Left hindlimb (tissue), 1 donor: ENCODE results near the gene KPNA3.
A peak's percentile ranks its signal among the peaks of the same experiment; 100 is the strongest.
"Not testable (repeated sequence)": the region's sequence is repeated elsewhere in the genome, so short reads cannot be mapped to it uniquely, and the experiment has no call there.

Experiments used
- DNase-seq: peaks from one replicate; pipeline ENCODE4 v3.0.0-alpha.2; 2018

Gene KPNA3

DNA sequence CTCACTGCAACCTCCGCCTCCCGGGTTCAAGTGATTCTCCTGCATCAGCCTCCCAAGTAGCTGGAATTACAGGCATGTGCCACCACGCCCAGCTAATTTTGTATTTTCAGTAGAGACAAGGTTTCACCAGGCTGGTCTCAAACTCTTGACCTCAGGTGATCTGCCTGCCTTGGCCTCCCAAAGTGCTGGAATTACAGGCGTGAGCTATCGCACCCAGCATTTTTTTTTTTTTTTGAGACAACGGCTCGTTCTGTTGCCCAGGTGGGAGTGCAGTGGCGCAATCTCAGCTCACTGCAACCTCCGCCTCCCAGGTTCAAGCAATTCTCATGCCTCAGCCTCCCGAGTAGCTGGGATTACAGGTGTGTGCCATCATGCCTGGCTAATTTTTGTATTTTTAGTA is 10.6 kb upstream of the KPNA3 start:
- DNase-seq = not testable (repeated sequence)

DNA sequence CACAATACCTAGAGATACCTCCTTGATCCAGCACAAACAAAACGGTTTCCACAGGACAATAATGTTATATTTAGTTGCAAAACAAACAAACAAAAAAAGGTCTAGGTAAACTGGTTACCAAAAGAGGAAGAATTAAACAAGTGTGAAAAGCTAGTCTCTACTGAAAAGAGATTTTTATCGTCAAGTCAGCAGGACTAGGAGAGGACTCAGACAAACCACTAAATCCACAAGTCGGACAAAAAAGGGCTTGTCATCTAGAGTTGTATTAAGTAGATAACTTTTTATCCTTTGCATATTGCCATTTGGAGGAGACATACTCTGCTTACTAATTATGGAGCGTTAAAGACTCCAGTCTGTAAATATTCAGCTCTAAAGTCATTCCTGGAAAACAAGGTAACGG is 9.9 kb upstream of the KPNA3 start:
- DNase-seq = no peak

DNA sequence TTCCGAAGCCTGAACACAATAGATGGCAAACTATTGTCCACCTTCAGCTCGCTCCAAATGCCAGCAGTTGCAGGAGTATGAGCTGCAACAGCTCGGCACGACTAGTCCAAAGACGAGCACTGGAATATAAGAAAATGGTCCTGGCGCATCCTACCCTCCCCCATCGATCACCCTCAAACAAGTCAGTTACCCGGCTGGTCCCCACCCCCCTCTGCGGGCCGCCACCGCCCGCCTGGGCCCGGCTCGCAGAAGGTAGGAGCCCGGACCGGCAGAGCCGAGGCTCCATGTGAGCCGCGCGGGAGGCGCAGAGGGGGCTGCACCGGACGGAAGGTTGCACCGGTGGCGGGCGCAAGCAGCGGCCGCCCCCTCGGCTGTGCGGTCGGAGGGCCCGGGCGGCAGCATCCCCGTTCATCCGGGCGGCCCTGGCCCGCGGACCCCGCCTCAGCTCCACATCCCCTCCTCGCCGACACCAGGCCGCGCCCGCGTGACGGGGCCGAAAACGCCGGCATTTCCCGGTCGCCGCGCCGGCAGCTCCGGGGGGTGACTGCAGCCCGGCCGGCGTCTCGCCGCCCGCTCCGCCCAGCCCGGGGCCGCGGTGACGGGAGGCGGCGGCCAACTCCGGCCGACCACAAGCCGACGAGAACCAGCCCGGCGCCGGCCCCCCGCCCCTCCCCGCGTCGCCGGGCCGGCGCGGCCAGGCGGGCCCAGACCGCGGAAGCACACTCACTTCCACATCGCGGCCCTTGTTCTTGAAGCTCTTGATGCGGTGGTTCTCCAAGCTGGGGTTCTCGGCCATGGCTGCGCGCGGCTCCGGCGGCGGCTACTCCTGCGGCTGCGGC is 552 bp downstream of the KPNA3 start:
- DNase-seq = peak; percentile 73

DNA sequence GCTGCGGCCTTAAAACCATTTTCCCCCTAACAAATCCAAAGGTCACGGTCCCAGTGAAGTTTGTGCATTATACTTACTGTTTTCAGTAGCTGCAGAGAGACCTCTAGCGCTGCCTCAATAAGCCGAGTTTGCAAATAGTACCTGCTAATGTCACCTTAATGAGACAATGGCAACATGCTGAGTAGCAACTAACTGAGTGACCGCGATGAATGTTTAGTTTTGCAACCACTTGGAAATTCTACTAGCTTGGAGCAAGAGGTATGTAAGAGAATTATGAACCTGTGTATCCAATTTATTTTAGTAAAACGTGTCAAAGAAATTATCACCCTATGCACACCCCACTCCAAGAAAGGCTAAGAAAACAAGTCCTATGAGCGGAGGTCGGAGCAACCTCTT is 1.2 kb downstream of the KPNA3 start:
- no peak for DNase-seq

DNA sequence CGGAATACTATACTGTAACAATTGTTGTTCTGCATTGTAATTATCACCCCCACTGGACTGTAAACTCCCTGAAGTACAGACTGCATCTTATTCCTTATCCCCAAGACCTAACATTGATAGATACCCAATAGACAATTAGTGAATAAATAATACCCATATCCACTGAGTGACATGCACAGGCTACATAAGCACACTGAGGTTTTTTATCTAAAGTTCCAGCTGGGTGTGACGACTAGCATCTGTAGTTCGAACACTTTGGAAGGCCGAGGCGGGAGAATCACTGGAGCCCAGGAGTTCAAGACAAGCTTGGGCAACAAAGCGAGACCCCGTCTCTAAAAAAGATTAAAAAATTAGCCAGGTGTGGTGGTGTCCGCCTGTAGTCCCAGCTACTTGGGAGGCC is 2.5 kb downstream of the KPNA3 start:
- DNase-seq = no peak

DNA sequence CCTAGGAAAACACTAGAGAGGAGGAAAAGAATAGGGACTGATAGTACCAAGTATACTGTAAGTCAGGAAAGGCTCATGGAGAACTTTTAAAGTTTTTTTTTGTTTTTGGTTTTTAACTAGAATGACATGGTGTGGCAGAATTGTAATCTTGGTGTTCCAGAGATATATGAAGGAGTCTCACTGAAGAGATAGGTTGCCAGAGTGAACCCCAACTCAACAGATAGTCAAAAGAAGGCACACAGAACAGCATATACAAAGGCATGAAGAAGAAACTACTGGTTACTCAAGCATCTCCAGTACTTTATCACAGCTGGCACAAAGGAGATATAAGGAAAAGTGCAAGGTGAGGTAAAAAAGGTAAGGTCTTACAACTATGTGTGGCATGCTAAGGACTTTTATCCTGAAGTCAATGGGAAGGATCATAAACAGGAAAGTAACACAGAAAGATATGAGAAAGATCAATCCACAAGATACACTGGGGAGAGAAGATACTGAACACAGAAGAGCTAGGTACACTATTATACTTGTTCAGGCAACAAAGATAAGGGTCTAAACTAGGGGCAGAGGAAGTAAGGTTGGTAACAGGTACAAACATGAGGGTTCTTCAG is 6.0 kb downstream of the KPNA3 start:
- DNase-seq = no peak

DNA sequence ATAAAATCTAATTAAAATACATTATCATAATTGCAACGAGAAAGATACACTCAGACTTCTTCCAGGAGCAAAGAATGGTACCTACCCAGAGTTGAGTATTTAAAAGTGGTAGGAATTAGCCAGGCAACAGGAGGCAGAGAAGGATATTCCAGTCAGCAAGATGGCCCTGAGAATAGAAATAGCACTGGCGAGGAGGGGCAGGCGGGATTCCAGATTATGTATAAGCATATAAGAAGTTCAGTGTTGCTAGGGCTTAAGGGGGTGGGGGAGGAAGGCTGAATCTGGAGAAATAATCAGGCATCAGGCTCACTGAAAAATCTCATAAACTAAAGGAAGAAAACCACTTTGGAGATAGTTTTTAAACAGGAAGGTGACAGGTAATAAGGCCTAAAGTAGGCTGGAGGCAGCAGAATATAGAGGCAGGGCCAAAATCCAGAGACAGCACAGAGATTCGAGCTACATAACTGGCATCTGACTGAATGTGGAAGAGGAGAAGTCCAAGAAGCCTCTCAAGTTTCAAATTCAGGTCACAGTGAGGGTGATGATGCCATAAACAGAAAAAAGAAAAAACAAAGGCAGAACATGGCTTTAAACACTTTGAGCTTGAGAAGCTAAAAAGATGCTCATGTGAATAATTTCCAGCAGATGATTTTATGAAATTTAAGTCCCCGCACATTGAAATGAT is 7.5 kb downstream of the KPNA3 start:
- no peak for DNase-seq

DNA sequence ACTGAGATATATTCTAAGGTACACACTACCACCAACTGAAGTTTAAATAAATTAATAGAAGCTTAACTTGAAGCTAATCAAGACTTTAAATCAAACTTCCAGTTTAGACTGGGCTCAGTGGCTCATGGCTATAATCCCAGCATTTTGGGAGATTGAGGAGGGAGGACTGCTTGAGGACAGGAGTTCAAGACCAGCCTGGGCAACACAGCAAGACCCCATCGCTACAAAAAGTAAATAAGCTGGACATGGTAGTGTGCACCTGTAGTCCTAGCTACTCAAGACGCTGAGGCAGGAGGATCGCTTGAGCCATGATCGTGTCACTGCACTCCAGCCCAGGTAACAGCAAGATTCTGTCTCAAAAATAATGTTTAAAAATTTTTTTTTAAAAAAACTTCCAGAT is 8.6 kb downstream of the KPNA3 start:
- no peak for DNase-seq

DNA sequence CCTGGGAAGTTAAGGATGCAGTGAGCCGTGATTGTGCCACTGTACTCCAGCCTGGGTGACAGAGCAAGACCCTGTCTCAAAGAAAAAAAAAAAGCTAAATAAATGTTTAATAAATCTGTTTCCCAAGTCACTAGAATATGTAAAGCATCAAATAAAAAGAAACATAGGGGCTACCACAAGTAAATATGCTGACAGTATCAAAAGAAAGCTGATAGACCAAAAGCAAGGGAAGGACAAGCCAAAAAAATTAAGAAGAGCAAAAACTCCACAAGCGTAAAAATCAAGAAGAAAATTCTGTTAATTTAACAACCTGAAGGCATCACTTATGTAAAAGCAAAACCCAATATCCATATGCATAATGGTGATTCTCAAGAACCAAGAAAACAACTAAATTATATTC is 9.7 kb downstream of the KPNA3 start:
- no peak for DNase-seq

DNA sequence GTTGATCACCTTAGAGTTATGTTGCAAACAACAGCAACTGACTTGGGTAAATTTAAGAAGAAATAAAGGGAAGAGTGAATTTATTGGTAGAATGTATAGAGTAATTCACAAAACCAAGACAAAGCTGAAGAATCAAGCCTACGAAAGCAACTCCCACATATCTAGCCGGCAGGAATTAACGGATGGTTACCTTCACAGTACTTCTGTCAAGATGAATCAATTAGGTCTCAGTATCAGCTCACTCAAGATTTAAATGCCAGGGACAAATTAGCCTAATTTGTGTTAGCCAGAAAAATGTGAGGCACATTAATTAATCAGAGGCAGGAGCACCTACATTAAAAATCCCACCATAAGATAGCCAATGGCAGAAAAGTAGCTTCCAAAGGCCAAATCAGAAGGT is 10.7 kb downstream of the KPNA3 start:
- DNase-seq = no peak

DNA sequence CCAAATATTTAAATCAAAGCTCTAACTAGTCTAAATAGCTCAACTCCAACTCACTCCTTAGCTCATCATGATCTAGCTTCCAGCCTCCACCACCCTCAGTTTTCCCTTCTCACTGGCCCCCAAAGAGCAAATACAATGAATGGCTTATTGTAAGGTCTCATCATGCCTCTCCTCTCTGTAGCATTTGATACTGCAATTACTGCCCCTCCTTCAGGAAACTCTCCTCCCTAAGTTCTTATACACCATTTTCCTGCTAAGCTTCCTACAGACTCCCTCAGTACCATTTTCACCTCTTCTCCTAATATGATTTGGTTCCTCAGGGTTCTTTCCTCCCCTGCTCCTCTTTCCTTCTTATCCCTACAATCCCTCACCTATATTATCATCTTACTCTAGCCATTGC is 12.8 kb downstream of the KPNA3 start:
- no peak for DNase-seq

DNA sequence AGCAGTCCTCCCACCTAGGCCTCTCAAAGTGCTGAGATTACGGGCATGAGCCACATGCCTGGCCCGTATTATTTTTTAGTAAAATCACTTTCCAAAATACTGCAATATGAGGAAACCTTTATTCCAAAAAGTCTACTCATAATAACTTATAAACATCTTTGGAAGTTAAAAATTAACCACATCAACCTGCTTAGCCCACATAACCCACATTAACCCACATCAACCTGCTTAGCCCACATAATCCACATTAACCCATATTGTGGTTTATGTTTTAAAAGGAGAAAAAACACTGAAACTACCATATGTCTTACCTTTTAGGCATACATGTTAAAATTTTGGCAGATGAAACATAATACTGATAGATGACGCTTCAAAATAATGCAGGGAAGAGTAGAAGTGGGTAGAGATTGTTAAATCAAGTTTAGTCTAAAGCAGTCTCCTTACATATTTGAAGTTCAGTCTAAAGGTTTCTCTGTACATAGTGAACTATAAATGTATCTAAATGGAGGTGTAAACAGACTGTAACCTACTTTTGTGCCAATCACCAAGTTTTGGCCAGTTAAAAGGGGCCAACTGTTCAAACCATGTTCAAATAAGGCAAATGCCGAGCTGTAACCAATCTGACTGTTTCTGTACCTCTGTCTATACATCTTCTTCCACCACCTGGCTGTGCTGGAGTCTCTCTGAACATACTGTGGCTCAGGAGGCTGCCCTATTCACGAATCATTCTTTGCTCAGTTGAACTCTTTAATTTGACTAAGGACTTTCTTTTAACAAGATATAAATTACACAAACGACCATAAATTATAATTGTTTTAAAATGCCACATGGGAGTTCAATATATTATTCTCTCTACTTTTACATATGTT is 14.5 kb downstream of the KPNA3 start:
- no peak for DNase-seq

DNA sequence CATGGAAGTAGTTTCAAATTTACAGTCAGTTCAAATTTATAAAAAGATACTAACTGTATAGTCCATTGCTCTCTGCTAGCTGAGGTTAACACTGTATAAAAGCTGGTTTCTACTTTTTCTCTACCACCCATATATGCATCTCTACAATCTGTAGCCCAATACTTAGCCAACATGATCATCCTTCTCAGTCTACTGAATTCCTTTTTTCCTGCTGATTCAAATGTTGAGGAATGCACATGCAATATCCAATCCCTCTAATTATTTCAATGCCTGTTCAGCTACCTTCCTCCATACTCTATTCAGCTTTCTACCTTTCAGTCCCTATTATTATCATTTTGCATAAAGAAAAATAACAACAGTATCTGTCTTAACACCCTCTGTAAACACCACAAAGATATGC is 15.6 kb downstream of the KPNA3 start:
- DNase-seq = no peak

DNA sequence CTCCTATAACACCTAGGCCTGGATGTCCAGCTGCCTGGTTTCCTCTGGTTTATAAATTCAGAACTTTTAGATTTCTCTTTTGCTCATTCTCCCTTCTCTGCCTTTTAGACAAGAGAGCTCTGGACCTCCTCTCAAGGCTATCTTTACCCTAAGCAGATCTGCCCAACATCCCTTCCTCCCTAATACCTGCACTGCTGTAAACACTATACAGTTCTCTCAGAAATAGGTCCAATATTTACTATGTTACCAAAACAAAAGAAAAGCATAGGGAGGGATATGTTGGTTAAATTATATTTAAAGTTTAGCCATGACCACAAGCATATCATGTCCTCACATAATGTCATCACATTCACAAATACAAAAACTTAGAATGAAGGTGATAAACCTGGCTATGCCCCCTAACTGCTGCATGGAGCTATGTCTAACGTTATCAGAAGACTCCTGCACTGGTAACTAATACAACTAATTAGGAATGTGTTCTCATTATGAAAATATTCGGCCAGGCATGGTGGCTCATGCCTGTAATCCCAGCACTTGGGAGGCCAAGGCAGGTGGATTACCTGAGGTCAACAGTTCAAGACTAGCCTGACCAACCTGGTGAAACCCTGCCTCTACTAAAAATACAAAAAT is 18.0 kb downstream of the KPNA3 start:
- DNase-seq = no peak

DNA sequence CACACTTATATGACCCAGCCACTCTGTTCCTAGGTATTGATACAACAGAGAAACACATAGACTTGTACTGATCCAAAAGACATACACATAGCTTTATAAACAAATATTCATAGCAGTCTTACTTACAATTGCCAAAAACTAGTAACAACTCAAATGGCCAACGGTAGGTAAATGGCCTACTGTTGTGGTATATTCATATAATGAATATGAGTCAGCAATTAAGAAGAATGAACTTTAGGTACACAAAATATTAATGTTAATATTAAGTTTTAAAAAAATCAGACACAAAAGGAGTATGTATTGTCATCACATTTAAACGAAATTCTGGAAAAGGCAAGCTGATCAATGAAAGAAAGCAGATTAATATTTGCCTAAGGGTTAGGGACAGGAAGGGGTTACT is 19.7 kb downstream of the KPNA3 start:
- no peak for DNase-seq

DNA sequence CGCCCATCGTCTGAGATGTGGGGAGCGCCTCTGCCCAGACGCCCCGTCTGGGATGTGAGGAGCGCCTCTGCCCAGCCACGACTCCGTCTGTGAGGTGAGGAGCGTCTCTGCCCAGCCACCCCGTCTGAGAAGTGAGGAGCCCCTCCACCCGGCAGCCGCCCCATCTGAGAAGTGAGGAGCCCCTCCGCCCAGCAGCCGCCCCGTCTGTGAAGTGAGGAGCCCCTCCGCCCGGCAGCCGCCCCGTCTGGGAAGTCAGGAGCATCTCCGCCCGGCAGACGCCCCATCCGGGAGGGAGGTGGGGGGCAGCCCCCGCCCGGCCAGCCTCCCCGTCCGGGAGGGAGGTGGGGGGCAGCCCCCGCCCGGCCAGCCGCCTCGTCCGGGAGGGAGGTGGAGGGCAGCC is 30.7 kb downstream of the KPNA3 start:
- not testable (repeated sequence) for DNase-seq

DNA sequence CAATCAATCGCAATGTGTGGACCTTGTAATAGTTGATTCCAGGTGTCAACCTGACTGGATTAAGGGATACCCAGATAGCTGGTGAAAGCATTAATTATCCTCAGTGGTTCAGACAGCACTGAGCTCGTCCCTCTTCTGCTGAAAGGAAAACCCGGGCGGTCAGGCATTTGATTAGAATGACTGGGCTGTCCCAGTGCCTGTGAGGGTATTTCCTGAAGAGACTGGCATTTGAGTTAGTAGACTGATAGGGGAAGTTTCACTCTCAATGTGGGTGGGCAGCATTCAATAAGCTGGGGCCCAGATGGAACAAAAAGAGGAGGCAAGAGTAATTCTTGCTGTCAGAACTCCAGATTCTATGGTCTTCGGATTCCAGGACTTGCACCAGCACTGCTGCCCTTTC is 31.9 kb downstream of the KPNA3 start:
- DNase-seq = no peak

DNA sequence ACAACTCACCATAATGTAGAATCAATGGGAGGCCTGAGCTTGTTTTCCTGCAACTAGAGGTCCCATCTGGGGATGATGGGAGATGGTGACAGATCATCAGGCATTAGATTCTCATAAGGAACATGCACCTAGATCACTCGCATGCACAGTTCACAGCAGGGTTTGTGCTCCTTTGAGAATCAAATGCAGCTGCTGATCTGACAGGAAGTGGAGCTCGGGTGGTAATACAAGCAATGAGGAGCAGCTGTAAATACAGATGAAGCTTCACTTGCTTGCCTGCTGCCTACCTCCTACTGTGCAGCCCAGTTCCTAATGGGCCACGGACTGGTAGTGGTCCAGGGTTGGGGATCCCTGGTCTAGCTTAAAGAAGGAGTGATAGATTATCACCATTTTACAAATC is 33.0 kb downstream of the KPNA3 start:
- no peak for DNase-seq

DNA sequence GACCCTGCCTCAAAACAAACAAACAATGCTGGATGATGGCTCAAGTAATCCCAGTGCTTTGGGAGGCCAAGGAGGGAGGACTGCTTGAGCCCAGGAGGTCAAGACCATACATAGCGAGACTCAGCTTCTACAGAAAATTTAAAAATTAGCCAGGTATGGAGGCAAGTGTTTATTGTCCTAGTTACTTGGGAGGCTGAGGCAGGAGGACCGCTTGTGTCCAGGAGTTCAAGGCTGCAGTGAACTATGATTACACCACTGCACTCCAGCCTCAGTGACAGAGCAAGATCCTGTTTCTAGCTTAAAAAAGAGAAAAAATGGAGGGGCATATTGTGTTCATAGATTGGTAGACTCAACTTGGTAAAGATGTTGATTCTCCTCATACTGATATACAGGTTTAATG is 36.2 kb downstream of the KPNA3 start:
- no peak for DNase-seq

DNA sequence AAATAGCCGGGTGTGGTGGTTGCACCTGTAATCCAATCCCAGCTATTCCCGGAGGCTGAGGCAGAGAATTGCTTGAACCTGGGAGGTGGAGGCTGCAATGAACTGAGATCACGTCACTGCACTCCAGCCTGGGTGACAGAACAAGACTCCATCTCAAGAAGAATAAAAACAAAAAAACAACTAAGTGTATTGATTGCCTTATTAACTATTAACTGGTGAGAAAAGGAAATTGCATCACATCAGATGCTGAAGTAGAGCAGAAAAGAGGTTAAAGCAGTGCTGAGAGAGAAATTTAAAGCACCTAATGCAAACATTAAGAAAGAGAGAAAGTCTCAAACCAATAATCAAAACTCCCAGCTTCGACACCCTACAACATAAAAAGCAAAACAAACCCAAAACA is 38.3 kb downstream of the KPNA3 start:
- no peak for DNase-seq

DNA sequence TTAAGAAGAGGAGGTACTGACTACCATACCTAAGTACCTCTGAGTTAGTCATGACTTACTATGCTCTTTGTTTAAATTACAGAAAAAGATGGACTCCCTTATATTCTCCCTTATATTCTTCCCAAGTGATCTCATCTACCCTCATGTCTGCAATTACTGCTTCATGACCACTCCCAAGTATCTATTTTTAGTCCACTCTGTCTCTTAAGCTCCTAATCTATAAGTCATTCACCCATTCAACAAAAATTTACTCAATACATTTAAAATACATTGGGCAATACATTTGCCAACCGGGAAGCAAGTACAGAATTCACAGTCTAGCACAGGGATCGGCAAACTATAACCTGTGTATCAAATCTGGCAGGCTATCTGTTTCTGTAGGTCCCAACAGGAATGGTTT is 42.6 kb downstream of the KPNA3 start:
- no peak for DNase-seq

DNA sequence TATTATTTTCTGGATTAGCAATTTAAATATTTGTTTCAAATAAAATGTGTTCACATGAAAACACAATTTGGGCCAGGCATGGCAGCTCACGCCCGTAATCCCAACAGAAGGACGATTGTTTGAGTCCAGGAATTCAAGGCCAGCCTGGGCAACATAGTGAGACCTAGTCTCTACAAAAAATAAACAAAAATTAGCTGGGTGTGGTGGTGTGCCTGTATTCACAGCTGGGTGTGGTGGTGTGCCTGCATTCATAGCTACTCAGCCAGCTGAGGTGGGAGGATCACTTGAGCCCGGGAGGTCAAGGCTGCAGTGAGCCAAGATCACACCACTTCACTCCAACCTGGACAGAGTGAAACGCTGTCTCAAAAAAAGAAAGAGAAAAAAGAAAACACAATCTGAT is 46.4 kb downstream of the KPNA3 start:
- DNase-seq = no peak

DNA sequence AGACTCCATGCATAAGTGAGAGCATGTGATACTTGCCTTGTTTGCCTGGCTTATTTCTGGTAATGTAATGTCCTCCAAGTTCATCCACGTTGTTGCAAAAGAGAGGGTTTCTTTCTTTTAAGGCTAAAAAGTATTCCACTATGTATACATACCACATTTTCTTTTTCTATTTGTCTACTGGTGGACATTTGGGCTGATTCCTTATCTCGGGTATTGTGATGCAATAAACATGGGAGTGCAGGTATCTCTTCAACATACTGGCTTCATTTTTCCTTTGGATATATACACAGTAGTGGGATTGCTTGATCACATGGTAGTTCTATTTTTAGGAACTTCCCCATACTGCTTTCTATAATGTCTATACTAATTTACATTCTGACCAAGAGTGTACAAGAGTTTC is 51.6 kb downstream of the KPNA3 start:
- no peak for DNase-seq
